Astrocyte (in vitro differentiated cells and primary cell): ENCODE data around the gene TGFB2.

ENCODE experiments used
- EZH2 ChIP-seq: IDR thresholded peaks from 2 replicates; pipeline ENCODE4 v1.6.1; 2012; ENCODE audit warnings: mild to moderate bottlenecking, low read length, inconsistent platforms; ENCODE audit not compliant: insufficient read depth
- TF ChIP-seq, protein P1 (sequence below): IDR thresholded peaks from 2 replicates; pipeline ENCODE4 v1.5.1; 2011; ENCODE audit warnings: low read depth, mild to moderate bottlenecking, inconsistent platforms, low read length, moderate library complexity; ENCODE audit not compliant: insufficient read depth

DNA sequence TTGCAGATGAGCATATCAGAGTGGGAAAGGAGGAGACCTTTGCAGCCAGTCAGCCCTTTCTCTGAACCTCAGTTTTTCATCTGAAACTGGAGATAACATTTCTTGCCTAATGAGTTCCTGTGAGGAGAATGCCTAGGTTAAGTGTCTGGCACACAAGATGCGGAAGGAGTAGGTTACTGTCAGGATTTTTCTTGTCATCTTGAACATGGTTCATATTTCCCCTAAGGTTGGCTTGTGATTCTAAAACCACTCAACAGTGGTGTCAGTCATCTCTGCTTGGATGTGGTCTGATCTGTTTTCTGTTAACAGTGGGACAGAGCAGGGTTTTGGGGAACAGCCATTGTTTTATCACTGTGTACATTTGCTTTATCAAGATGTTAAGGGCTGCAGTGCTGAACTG lies 70.6 kb downstream of the TGFB2 start:
- TF ChIP-seq, protein P1, sequence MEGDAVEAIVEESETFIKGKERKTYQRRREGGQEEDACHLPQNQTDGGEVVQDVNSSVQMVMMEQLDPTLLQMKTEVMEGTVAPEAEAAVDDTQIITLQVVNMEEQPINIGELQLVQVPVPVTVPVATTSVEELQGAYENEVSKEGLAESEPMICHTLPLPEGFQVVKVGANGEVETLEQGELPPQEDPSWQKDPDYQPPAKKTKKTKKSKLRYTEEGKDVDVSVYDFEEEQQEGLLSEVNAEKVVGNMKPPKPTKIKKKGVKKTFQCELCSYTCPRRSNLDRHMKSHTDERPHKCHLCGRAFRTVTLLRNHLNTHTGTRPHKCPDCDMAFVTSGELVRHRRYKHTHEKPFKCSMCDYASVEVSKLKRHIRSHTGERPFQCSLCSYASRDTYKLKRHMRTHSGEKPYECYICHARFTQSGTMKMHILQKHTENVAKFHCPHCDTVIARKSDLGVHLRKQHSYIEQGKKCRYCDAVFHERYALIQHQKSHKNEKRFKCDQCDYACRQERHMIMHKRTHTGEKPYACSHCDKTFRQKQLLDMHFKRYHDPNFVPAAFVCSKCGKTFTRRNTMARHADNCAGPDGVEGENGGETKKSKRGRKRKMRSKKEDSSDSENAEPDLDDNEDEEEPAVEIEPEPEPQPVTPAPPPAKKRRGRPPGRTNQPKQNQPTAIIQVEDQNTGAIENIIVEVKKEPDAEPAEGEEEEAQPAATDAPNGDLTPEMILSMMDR: no peak
- no peak for TF ChIP-seq EZH2
